Keratinocyte (primary cell): ENCODE data around the gene DAPK2.

ENCODE experiments used
- EZH2 ChIP-seq: IDR thresholded peaks from one replicate; pipeline ENCODE4 v1.6.1; 2012; ENCODE audit warnings: inconsistent platforms, mild to moderate bottlenecking, low read length, moderate library complexity
- TF ChIP-seq, protein P1 (sequence below), 3 experiments: IDR thresholded peaks in 1 of 3; conservative IDR thresholded peaks in 1 of 3; optimal IDR thresholded peaks in 1 of 3; 2 replicates in 2 of 3; 3 replicates in 1 of 3; pipeline versions ENCODE3 to v1.5.1; 2011; ENCODE audit warnings: low read length in 3 of 3, mild to moderate bottlenecking in 3 of 3, moderate library complexity in 2 of 3, control low read depth in 1 of 3, inconsistent platforms in 1 of 3; ENCODE audit not compliant: insufficient read depth in 2 of 3; ENCODE audit errors: extremely low read depth in 1 of 3

- TF ChIP-seq, protein P1, sequence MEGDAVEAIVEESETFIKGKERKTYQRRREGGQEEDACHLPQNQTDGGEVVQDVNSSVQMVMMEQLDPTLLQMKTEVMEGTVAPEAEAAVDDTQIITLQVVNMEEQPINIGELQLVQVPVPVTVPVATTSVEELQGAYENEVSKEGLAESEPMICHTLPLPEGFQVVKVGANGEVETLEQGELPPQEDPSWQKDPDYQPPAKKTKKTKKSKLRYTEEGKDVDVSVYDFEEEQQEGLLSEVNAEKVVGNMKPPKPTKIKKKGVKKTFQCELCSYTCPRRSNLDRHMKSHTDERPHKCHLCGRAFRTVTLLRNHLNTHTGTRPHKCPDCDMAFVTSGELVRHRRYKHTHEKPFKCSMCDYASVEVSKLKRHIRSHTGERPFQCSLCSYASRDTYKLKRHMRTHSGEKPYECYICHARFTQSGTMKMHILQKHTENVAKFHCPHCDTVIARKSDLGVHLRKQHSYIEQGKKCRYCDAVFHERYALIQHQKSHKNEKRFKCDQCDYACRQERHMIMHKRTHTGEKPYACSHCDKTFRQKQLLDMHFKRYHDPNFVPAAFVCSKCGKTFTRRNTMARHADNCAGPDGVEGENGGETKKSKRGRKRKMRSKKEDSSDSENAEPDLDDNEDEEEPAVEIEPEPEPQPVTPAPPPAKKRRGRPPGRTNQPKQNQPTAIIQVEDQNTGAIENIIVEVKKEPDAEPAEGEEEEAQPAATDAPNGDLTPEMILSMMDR (optimal IDR thresholded peaks at IDR 0.05 in 1 of 3, IDR thresholded peaks at IDR 0.05 in 1 of 3, conservative IDR thresholded peaks at IDR 0.05 in 1 of 3; ENCODE audit: extremely low read depth in 1 of 3, insufficient read depth in 2 of 3, low read length in 3 of 3), result no peak
- TF ChIP-seq EZH2, result no peak
Observed at GRCh38 chr15:63870487-63871209, 175.6 kb downstream of the DAPK2 start.
